Suppressor macrophage treated with lipopolysaccharide for 1 hour (primary cell): ENCODE results near the gene HSPA6.
"Not testable (repeated sequence)": the region's sequence is repeated elsewhere in the genome, so short reads cannot be mapped to it uniquely, and the experiment has no call there.

Experiments
- DNase-seq, 3 donors: peaks; one replicate each; pipeline ENCODE4 v3.0.0-alpha.2; 2020 to 2022

The HSPA6 gene

DNA sequence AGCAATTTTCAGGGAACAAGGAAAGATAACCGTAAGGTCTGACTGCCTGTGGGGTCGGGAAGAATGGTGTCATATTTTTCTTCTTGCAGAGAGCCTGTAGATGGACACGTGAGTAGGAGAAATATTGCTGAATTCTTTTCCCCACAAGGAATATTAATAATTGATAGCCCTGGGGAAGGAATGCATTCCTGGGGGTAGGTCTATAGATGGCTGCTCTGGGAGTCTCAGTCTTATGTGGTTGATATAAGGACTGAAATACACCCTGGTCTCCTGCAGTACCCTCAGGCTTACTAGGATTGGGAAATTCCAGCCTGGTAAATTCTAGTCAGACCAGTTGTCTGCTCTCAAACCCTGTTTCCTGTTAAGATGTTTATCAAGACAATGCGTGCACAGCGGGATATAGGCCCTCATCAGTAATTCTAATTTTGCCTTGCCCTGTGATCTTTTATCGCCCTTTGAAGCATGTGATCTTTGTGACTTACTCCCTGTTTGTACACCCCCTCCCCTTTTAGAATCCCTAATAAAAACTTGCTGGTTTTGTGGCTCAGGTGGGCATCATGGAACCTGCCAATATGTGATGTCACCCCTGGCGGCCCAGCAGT, 12.8 kb downstream of the HSPA6 start:
- not testable (repeated sequence) for DNase-seq

DNA sequence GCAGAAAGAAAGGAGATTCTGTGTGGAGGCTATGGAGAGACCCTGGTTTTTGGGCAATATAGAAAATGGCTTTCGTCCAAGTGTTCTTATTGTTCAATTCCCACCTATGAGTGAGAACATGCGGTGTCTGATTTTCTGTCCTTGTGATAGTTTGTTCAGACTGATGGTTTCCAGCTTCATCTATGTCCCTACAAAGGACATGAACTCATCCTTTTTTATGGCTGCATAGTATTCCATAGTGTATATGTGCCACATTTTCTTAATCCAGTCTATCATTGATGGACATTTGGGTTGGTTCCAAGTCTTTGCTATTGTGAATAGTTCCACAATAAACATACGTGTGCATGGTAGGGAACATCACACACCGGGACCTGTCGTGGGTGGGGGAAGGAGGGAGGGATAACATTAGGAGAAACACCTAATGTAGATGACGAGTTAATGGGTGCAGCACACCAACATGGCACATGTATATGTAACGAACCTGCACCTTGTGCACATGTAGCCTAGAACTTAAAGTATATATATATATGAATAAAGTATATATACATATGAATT, 14.7 kb downstream of the HSPA6 start:
- DNase-seq = not testable (repeated sequence)

DNA sequence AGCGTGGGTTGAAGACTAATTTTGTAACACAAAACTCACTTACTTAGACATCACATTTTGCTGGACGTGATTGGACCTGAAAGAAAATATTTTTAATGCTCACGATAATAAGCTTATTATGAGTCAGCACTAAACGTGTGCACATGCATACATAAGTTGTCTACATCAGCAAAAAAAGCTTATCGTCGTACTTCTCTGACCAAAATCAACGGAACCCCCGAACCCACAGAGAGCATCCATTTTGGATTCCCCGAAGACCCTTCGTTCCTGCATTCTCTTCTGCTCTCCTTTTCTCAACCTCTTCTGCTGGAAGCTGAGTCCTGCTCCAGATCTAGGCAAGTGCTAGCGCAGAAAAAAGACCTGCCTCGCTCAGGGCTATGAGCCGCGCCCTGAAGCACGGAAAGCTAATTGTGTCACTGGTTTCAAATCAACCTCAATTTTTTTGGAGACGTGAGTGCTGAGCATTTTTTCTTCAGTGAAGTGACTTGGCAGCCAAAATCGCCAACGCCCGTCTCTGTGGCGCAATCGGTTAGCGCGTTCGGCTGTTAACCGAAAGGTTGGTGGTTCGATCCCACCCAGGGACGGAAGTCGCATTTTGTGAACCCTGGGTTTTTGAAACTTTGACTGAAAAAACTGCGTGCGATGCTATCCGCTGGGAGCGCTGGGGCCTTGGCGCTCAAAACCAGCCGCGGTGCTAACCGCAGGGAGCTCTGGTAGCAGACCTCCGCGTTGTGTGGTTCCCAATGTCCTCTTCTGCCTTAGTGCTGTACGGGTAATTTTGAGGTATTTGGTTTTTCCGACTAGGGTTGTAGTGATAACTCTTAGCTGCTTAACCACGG, 15.6 kb downstream of the HSPA6 start:
- DNase-seq = peak; percentile 73 to 90 (median 88)

DNA sequence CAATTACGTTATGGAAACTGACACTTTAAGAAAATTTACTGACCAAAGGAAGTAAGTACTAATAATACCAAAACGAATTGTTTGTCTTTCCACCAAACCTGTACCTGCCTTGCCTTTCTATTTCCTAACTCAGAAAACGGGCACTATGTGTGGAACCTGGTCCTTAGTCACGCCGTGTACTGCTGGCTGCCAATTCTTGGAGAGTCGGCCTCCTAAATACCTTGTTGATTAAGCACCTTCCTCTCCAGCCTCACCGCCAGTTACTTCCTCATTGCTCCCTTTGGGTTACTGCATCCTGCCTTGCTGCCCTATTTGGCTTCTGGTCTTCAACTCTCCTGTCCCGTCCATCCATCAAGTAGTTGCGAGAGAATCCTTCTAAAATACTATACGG, 16.2 kb downstream of the HSPA6 start:
- not testable (repeated sequence) for DNase-seq

- DNase-seq = not testable (repeated sequence)
These were observed 17.8 kb downstream of the HSPA6 start for GRCh38 chr1:161542091-161542559.

DNA sequence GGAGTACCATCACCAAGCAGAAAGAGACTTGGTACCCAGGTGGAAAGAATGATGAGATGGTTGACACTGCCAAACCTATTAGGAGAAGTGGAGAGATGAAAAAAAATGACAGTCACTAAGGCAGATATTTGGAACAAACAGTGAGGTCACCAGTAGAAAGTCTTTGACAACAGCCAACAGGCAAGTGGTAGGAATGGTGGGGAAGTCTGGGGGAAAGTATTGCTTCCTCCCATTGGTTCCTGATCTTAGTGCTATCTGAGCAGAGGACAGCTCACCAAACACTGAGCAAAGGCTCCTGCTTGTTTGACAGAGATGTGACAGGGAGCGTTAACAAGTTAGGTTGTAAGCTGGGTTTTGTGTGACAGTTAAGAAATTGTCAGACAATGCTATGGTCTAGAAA, 18.8 kb downstream of the HSPA6 start:
- peak; percentile 53 to 77 (median 61) for DNase-seq

DNA sequence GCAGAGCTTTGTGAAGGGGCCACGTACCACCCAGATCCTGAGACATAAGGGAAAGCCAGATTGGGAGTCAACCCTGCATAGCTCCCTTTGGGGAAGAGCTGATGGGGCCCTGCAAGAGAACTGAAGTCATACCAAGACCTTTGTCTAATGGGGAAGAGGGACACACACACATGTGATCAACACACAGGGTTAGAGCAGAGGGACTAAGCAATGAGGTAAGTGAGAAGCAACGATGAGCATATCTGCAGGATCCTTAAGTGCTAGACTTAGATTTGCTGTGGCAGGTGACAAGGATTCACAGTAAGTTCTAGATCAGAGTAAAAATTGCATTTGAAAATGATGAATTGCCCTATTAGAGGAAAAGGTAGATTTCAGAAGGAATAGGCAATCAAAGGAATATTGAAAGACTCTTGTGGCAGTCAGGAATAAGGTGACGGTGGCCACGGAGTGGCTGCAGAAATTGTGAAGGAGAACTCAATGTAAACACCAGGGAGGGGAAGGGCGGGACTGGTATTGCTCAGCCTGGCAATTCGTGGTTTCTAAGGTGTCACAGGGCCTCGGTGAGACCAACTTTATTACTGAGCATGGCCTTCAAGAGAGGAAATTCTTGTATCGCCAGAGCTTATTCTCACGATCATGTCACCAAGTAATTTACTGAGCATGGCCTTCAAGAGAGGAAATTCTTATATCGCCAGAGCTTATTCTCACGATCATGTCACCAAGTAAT, 20.8 kb downstream of the HSPA6 start:
- DNase-seq = not testable (repeated sequence)

DNA sequence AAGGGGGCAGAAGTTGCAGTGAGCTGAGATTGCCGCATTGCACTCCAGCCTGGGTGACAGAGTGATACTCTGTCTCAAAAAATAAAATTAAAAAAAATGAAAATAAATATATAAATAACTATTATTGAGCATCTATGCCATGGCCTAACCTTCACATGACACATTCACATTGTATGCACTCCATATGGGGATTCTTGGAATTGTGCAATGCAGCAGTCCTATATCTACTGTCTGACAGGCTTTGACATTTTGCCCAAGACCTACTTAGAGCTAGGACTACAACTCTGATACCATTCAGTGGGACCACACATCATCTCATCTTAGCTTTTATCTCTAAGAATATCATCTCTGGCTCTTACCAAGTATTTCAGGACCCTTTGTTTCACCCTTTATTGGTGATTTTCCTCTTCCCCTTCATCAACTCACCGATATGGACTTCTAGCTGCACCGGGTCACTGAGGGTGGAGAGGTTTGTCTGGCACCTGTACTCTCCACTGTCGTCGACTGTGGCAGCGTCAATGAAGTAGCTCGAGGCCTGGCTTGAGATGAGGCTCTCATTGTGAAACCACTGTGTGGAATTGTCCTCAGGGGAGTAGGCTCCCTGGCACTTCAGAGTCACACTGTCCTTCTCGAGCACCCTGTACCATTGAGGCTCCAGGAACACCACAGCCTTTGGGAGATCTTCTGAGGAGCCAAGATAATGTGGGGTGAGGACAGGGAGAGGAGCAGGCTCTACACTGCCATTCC, 23.8 kb downstream of the HSPA6 start:
- peak in 2 of 3 donors; percentile 58 to 65 for DNase-seq

DNA sequence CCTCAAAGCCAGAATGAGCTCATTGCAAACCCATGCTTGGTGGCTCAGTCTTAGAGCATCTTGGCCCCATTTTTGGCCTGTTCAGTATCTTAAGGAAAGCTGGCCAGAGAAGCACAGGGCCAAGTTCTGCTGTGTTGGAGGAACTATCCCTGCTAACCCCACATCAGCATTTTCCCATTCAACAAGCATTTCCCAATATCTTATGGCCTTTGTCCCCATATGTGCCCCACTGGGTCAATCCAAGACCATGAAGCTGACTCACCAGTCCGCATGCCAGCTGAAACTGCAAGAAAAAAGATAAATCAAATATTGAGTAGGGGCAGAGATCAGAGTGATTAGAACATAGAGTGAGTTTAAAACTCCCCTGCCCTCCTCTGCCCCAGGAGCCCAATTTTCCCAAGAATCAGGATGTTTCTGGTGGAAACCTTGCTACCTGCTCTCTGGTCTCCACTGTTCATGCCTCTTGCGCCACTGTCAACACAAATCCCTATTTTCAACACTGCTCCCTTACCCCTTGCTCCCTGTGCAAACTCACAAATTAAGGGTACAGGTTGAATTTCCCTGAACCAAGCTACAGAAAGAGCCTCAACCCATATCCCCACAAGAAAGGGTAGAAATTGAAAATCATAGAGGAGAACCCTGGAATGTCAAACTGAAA, 24.5 kb downstream of the HSPA6 start:
- DNase-seq = peak in 2 of 3 donors; percentile 33 to 50

- peak in 2 of 3 donors; percentile 48 for DNase-seq
These were observed 25.3 kb downstream of the HSPA6 start, which contains the start of gene FCGR3A for GRCh38 chr1:161549652-161550051. Gene FCGR3A (minus strand): TSS chr1:161549818. CDS start chr1:161549736, 82 bp downstream.

- peak; percentile 20 to 36 (median 34) for DNase-seq
These were observed 26.6 kb downstream of the HSPA6 start for GRCh38 chr1:161550942-161551341.

- DNase-seq = not testable (repeated sequence)
These were observed 29.3 kb downstream of the HSPA6 start for GRCh38 chr1:161553631-161554030.

GRCh38 chr1:161554340-161554739, 30.0 kb downstream of the HSPA6 start:
- DNase-seq = not testable (repeated sequence)

DNA sequence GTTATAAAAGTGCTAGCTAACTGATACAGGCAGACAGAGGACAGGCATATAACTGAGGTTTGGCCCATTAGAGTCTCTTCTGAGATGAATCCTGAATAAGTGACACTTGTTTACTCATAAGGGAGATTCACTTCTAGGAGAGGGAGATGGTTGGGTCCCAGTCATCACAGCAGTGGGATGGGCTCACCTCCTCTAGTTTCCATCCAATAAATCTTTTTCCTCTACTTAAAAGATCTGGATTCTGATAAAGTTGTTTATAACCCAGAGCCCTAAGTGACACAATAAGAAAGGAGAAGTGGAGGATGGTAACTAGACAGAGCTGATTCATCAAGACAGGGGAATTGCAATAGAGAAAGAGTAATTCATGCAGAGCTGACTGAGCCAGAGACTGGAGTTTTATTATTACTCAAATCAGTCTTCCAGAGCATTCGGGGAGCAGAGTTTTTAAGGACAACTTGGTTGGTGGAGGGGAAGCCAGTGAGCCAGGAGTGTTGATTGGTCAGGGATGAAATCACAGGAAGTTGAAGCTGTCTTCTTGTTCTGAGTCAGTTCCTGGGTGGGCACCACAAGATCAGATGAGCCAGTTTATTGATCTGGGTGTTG, 30.6 kb downstream of the HSPA6 start:
- DNase-seq = peak in 2 of 3 donors; percentile 15 to 38

DNA sequence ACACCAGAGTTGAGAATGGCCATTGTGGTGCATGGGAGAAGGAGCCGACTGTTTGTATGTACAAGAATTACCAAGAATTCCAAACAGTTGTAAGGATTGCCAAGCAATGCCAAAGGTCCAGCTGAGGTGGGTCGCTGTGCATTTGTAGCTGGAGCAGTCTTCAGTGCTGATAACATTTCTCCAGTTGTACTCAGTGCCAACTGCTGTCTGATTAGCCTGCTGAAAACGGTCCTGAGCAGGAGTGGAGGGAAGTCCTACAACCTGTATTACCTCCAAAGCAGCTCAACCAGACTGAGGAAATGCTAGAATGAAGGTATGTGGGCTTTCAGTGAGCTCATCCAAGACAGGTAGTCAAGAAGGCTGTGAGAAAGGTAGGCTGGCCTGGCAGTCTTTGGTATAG, 31.8 kb downstream of the HSPA6 start:
- not testable (repeated sequence) for DNase-seq

GRCh38 chr1:161556990-161557389, 32.6 kb downstream of the HSPA6 start:
- not testable (repeated sequence) for DNase-seq

GRCh38 chr1:161557506-161558450, 33.4 kb downstream of the HSPA6 start:
- not testable (repeated sequence) for DNase-seq

GRCh38 chr1:161560960-161561715, 36.8 kb downstream of the HSPA6 start:
- peak; percentile 91 to 98 (median 96) for DNase-seq

GRCh38 chr1:161562441-161562840, 38.1 kb downstream of the HSPA6 start:
- DNase-seq = peak in 1 of 3 donors; percentile 29
